Right lobe of liver (tissue), 6 donors: ENCODE data around the gene APCDD1L. TPM values are rescaled to one million over a fixed set of nuclear protein-coding genes. Genes with fewer than 3 reads are reported as not detected.

Experiments
- ATAC-seq, 4 donors: fragments of 200-7000 bp; cut with Tn5 transposase; one replicate each; pipeline ENCODE4 v1.9.1; 2020; ENCODE audit warnings: mild to moderate bottlenecking in 4 of 4, moderate library complexity in 4 of 4
- DNase-seq, 3 donors: peaks; one replicate each; pipeline ENCODE4 v3.0.0-alpha.2; 2020
- H3K27ac ChIP-seq, 3 donors: fragments of 200-600 bp; one replicate each; pipeline ENCODE4 v1.8.0; 2022
- H3K27me3 ChIP-seq, 2 donors: fragments of 200-600 bp; one replicate each; pipeline ENCODE4 v1.8.0; 2022
- H3K36me3 ChIP-seq, 4 donors: fragments of 200-600 bp; sonication (generic) in 1 of 4; one replicate each; pipeline versions ENCODE4 v1.5.1 to v1.8.0; 2017 to 2022; ENCODE audit warnings: control low read depth in 1 of 4
- H3K4me1 ChIP-seq, 4 donors: fragments of 200-600 bp; sonication (generic) in 1 of 4; one replicate each; pipeline versions ENCODE4 v1.5.1 to v1.8.0; 2017 to 2022; ENCODE audit warnings: control low read depth in 1 of 4
- H3K4me3 ChIP-seq, 3 donors: fragments of 200-600 bp; one replicate each; pipeline ENCODE4 v1.8.0; 2022
- H3K9me3 ChIP-seq, 4 donors: fragments of 200-600 bp; sonication (generic) in 1 of 4; one replicate each; pipeline versions ENCODE4 v1.5.1 to v1.8.0; 2017 to 2022; ENCODE audit warnings: control low read depth in 1 of 4
- CTCF ChIP-seq, 4 donors: fragments of 200-600 bp in 3 of 4; fragments of 450-650 bp in 1 of 4; IDR thresholded peaks; one replicate each; pipeline versions ENCODE4 v1.5.1 to v1.8.0; 2016 to 2022; ENCODE audit warnings: antibody characterized with exemption in 4 of 4, mild to moderate bottlenecking in 2 of 4
- POLR2A ChIP-seq: fragments of 450-650 bp; IDR thresholded peaks from one replicate; pipeline ENCODE4 v1.6.1; 2017; ENCODE audit warnings: antibody characterized with exemption, mild to moderate bottlenecking
- WGBS: methylation state at CpG from one replicate; pipeline ENCODE4 v1.1.6; 2018; ENCODE audit warnings: low coverage, low lambda C conversion rate; ENCODE audit not compliant: insufficient coverage; ENCODE audit errors: missing lambda C conversion rate; 5-methylcytosine and 5-hydroxymethylcytosine counted together
- intact Hi-C, 2 donors: fragments of 100-400 bp; cut with DNase I; formaldehyde crosslinking; loops; one replicate each; pipeline versions ENCODE4 v1.11.2 to v1.14.1; 2022
- total RNA-seq, 6 experiments: library from RNA; depleted of rRNA in 2 of 6; stranded (reverse); fragments of >200 nt in 2 of 6; fragmentation: NEBNext Ultra II Directional in 3 of 6; extraction: Animal tissue kit (Norgen Biotek cat#: 25700) in 3 of 6; gene quantifications; one replicate each; pipeline versions ENCODE4 v1.1.0 to v1.2.4, GENCODE V29; 2016 to 2023
- donor health status: DM: no; HTN: yes; CAD: no.
- donor health status: DM: no; HTN: no; CAD: no.
- donor health status: DM: no; HTN: no; CAD: no.
- donor health status: DM: no; HTN: yes; CAD: no.
- donor health status: DM: no; HTN: yes; CAD: no.

Gene APCDD1L
- total RNA-seq, 6 experiments from 2014 or later = 0.04 TPM; not detected in 5

GRCh38 chr20:58458342-58459057, 56.7 kb downstream of the APCDD1L start:
- Histone ChIP-seq H3K4me1 (no peaks in the 10 kb centered on the region), H3K27me3 (no peaks in the 10 kb centered on the region), H3K27ac (no peak overlapping the region), H3K36me3 (no peaks in the 10 kb centered on the region), H3K4me3 (no peak overlapping the region), H3K9me3 (no peaks in the 10 kb centered on the region)
- ATAC-seq (no peak), DNase-seq (no peak)
- TF ChIP-seq CTCF (IDR thresholded peaks at IDR 0.05) (no peak), POLR2A (no peak)
- intact Hi-C loops = loop anchor here in 1 of 2 donors (10.0 kb wide), 1 partner anchor 214 kb away; no protein-coding TSS in a partner anchor
- 67% methylated on average over 15 of the region's 16 CpGs for WGBS

DNA sequence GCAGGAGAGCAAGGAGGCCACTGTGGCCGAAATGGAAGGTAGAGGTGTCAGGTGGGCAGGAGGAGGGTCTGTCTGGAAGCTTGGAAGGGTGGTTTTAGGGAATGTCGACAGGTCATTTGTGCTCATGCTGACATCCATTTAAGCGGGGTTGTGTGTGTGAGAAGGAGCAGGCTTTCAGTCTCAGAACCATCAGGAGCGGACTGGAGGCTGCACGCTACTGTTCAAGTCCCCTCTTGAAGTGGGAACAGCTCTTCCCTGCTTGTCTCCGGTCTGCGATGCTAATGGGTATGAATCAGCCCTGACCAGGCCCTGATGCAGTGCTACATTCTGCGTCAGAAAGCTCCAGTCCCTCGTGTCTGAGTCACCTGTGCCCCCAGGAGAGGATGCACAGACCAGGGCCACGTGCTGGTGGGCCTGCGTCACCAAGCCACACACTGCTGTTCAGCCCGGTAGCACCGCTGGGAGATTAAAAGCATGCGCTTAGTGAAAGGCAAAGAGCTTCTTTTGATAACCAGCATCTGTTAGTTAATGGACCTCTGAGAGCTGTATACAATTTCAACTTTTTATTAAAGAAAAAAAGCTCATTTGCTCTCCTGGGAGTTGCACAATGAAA, 58.0 kb downstream of the APCDD1L start:
- Histone ChIP-seq H3K4me1 (no peaks in the 10 kb centered on the region), H3K4me3 (no peak overlapping the region), H3K27ac (no peak overlapping the region), H3K36me3 (no peaks in the 10 kb centered on the region), H3K27me3 (no peaks in the 10 kb centered on the region), H3K9me3 (no peaks in the 10 kb centered on the region)
- intact Hi-C loops = loop anchor here in 1 of 2 donors (10.0 kb wide), 1 partner anchor 212 kb away; no protein-coding TSS in a partner anchor
- DNase-seq (no peak), ATAC-seq (no peak)
- TF ChIP-seq CTCF (IDR thresholded peaks at IDR 0.05) = no peak
- no peak for TF ChIP-seq POLR2A
- 82% methylated on average over 3 of the region's 14 CpGs for WGBS

DNA sequence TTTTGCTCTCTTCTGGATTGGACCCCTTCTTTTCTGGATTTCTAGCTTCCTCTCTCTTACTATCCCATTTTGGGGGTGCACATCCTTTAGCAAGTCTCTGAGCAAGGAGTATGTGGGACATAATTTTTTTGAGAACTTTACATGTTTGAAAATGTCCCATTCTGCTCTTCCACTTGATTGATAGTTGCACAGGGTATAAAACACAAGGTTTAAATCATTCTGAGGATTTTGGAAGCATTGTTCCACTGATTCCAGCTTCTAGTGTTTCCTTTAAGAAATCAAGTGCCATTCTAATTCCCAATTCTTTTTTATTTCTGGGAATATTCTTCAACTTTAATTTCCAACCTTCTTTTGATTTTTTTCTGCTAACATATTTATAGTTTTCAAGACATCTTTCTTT, 60.7 kb downstream of the APCDD1L start:
- no peak for TF ChIP-seq CTCF (IDR thresholded peaks at IDR 0.05)
- TF ChIP-seq POLR2A = no peak
- Histone ChIP-seq H3K4me1 (no peaks in the 10 kb centered on the region), H3K27me3 (no peaks in the 10 kb centered on the region), H3K27ac (no peak overlapping the region), H3K9me3 (no peaks in the 10 kb centered on the region), H3K36me3 (no peaks in the 10 kb centered on the region), H3K4me3 (no peak overlapping the region)
- ATAC-seq (no peak), DNase-seq (no peak)
- intact Hi-C loops = loop anchor here in 1 of 2 donors (10.0 kb wide), 1 partner anchor 210 kb away; no protein-coding TSS in a partner anchor

- TF ChIP-seq CTCF (IDR thresholded peaks at IDR 0.05) (no peak), POLR2A (no peak)
- Histone ChIP-seq H3K27me3 (no peaks in the 10 kb centered on the region), H3K4me3 (no peak overlapping the region), H3K4me1 (no peaks in the 10 kb centered on the region), H3K36me3 (peaks cover 0 to 9% (median 0%) of the 10 kb centered on the region in 4 donors), H3K9me3 (no peaks in the 10 kb centered on the region), H3K27ac (no peak overlapping the region)
- ATAC-seq = no peak
- intact Hi-C loops = loop anchor here in 1 of 2 donors (10.0 kb wide), 1 partner anchor 209 kb away; no protein-coding TSS in a partner anchor
- DNase-seq = no peak
- WGBS = 69% methylated on average over 2 of the region's 5 CpGs
Observed at GRCh38 chr20:58453391-58453790, 61.8 kb downstream of the APCDD1L start.
